Neuronal stem cell (in vitro differentiated cells): ENCODE data around the gene TRIAP1.

Experiments
- DNase-seq: peaks from one replicate; pipeline ENCODE4 v3.0.0-alpha.2; 2013; ENCODE audit warnings: low spot score
- H2AFZ ChIP-seq: one replicate; pipeline ENCODE4 v1.6.1; 2013; ENCODE audit warnings: mild to moderate bottlenecking, low read length, inconsistent platforms
- H2AK5ac ChIP-seq: 2 replicates; pipeline ENCODE4 v1.6.1; 2013; ENCODE audit warnings: low read depth, mild to moderate bottlenecking, inconsistent platforms, low read length, moderate library complexity, mixed read lengths
- H2BK120ac ChIP-seq: 2 replicates; pipeline ENCODE4 v1.6.1; 2013; ENCODE audit warnings: low read depth, mild to moderate bottlenecking, inconsistent platforms, low read length, moderate library complexity, mixed read lengths
- H2BK12ac ChIP-seq: one replicate; pipeline ENCODE4 v1.6.1; 2013; ENCODE audit warnings: low read length, inconsistent platforms
- H2BK15ac ChIP-seq: 2 replicates; pipeline ENCODE4 v1.6.1; 2013; ENCODE audit warnings: mild to moderate bottlenecking, low read length, inconsistent platforms, mixed read lengths
- H2BK5ac ChIP-seq: one replicate; pipeline ENCODE4 v1.6.1; 2013; ENCODE audit warnings: inconsistent platforms, mild to moderate bottlenecking, low read length, moderate library complexity
- H3K14ac ChIP-seq: one replicate; pipeline ENCODE4 v1.6.1; 2013; ENCODE audit warnings: low read length, inconsistent platforms
- H3K18ac ChIP-seq: 2 replicates; pipeline ENCODE4 v1.6.1; 2013; ENCODE audit warnings: low read length, inconsistent platforms
- H3K23ac ChIP-seq: 2 replicates; pipeline ENCODE4 v1.6.1; 2013; ENCODE audit warnings: low read depth, mild to moderate bottlenecking, mixed read lengths, low read length, inconsistent platforms; ENCODE audit not compliant: poor library complexity
- H3K27ac ChIP-seq: replicated peaks from 3 replicates; pipeline ENCODE4 v1.5.1; 2013; ENCODE audit warnings: low read length, inconsistent platforms
- H3K27me3 ChIP-seq, 3 experiments: 2 replicates each; pipeline ENCODE4 v1.6.1; 2013; ENCODE audit warnings: low read length in 3 of 3, mild to moderate bottlenecking in 2 of 3, inconsistent platforms in 1 of 3, low read depth in 1 of 3, mixed read lengths in 1 of 3, moderate library complexity in 1 of 3; ENCODE audit not compliant: control insufficient read depth in 3 of 3, insufficient read depth in 3 of 3
- H3K36me3 ChIP-seq, 2 donors: replicated peaks in 1 of 2; 2 replicates each; pipeline ENCODE4 v1.6.1; 2013; ENCODE audit warnings: low read length in 2 of 2; ENCODE audit not compliant: control insufficient read depth in 2 of 2, insufficient read depth in 2 of 2
- H3K4ac ChIP-seq: 2 replicates; pipeline ENCODE4 v1.6.1; 2013; ENCODE audit warnings: inconsistent platforms, mild to moderate bottlenecking, low read length, moderate library complexity
- H3K4me1 ChIP-seq, 2 donors: 1 replicate in 1 of 2; 2 replicates in 1 of 2; pipeline ENCODE4 v1.6.1; 2013; ENCODE audit warnings: low read length in 2 of 2, low read depth in 1 of 2; ENCODE audit not compliant: control insufficient read depth in 2 of 2, insufficient read depth in 1 of 2
- H3K4me2 ChIP-seq: one replicate; pipeline ENCODE4 v1.6.1; 2013; ENCODE audit warnings: mild to moderate bottlenecking, low read length, inconsistent platforms; ENCODE audit not compliant: insufficient read depth, poor library complexity, severe bottlenecking
- H3K4me3 ChIP-seq, 2 donors: 2 replicates each; pipeline ENCODE4 v1.5.1; 2013; ENCODE audit warnings: low read length in 2 of 2, mild to moderate bottlenecking in 2 of 2, inconsistent platforms in 1 of 2, moderate library complexity in 1 of 2
- H3K79me1 ChIP-seq: one replicate; pipeline ENCODE4 v1.6.1; 2013; ENCODE audit warnings: low read depth, mild to moderate bottlenecking, inconsistent platforms, low read length, moderate library complexity
- H3K9ac ChIP-seq: one replicate; pipeline ENCODE4 v1.6.1; 2013; ENCODE audit warnings: mild to moderate bottlenecking, low read depth, low read length, inconsistent platforms; ENCODE audit not compliant: poor library complexity
- H3K9me3 ChIP-seq, 2 donors: replicated peaks in 1 of 2; 2 replicates each; pipeline versions ENCODE3 to v1.6.1; 2013; ENCODE audit warnings: low read length in 2 of 2, mild to moderate bottlenecking in 2 of 2, inconsistent platforms in 1 of 2, low read depth in 1 of 2, mixed read lengths in 1 of 2, moderate library complexity in 1 of 2; ENCODE audit not compliant: control insufficient read depth in 2 of 2, insufficient read depth in 1 of 2
- H4K8ac ChIP-seq: one replicate; pipeline ENCODE4 v1.6.1; 2013; ENCODE audit warnings: low read depth, mild to moderate bottlenecking, inconsistent platforms, low read length, moderate library complexity
- H4K91ac ChIP-seq: one replicate; pipeline ENCODE4 v1.6.1; 2013; ENCODE audit warnings: low read length, low read depth, mild to moderate bottlenecking, inconsistent platforms; ENCODE audit not compliant: poor library complexity
- WGBS, 2 donors: extraction: QIAGEN DNeasy Blood & Tissue Kit; methylation state at CpG; one replicate each; pipeline ENCODE4 v1.1.7; 2013; ENCODE audit warnings: missing lambda C conversion rate in 2 of 2, mixed read lengths in 1 of 2; ENCODE audit not compliant: insufficient read length in 2 of 2, insufficient replicate concordance in 1 of 2; ENCODE audit errors: extremely low coverage in 2 of 2; 5-methylcytosine and 5-hydroxymethylcytosine counted together

Gene TRIAP1

GRCh38 chr12:120429368-120429767, 16.8 kb downstream of the TRIAP1 start:
- Histone ChIP-seq H3K27me3 (no peaks in the 10 kb centered on the region), H4K8ac (no peak overlapping the region), H3K79me1 (no peaks in the 10 kb centered on the region), H2BK15ac (no peak overlapping the region), H2BK120ac (no peak overlapping the region), H3K36me3 (no peaks in the 10 kb centered on the region), H3K9ac (no peak overlapping the region), H3K14ac (no peak overlapping the region), H4K91ac (no peak overlapping the region), H3K4me1 (peaks cover 0 to 3% of the 10 kb centered on the region in 2 donors), H3K27ac (no peak overlapping the region), H2AK5ac (no peak overlapping the region), H3K23ac (no peak overlapping the region), H3K18ac (no peak overlapping the region), H2BK12ac (no peak overlapping the region), H2AFZ (no peak overlapping the region), H3K4me3 (no peak overlapping the region), H3K4ac (no peak overlapping the region), H2BK5ac (no peak overlapping the region), H3K9me3 (no peaks in the 10 kb centered on the region), H3K4me2 (no peak overlapping the region)
- WGBS, 2 donors, result no CpG with 5 or more reads among the region's 7 CpGs
- no peak for DNase-seq

GRCh38 chr12:120428597-120429229, 17.5 kb downstream of the TRIAP1 start:
- WGBS, 2 donors, result no CpG with 5 or more reads among the region's 8 CpGs

GRCh38 chr12:120425797-120426196, 20.4 kb downstream of the TRIAP1 start:
- no peak overlapping the region for H2BK120ac ChIP-seq
- H2BK15ac ChIP-seq, result no peak overlapping the region
- H3K27me3 ChIP-seq, result no peaks in the 10 kb centered on the region
- no peaks in the 10 kb centered on the region for H3K79me1 ChIP-seq
- no peak overlapping the region for H2BK5ac ChIP-seq
- peak overlapping the region; percentile 75 for H2AFZ ChIP-seq
- no peak overlapping the region for H3K9ac ChIP-seq
- H4K91ac ChIP-seq, result no peak overlapping the region
- no peak overlapping the region for H3K14ac ChIP-seq
- no peak overlapping the region for H3K4me2 ChIP-seq
- H3K9me3 ChIP-seq, result no peaks in the 10 kb centered on the region
- H3K4me3 ChIP-seq, result no peak overlapping the region
- H3K4ac ChIP-seq, result no peak overlapping the region
- H3K27ac ChIP-seq, result no peak overlapping the region
- no peak overlapping the region for H4K8ac ChIP-seq
- WGBS, 2 donors, result no CpG with 5 or more reads among the region's 3 CpGs
- no peak for DNase-seq
- H3K18ac ChIP-seq, result no peak overlapping the region
- H2BK12ac ChIP-seq, result no peak overlapping the region
- H2AK5ac ChIP-seq, result no peak overlapping the region
- no peak overlapping the region for H3K23ac ChIP-seq
- H3K4me1 ChIP-seq, result peaks cover 2 to 3% of the 10 kb centered on the region in 2 donors
- H3K36me3 ChIP-seq, result no peaks in the 10 kb centered on the region

More at GRCh38 chr12:120428597-120429229, 17.5 kb downstream of the TRIAP1 start:
- no peak overlapping the region for H2BK120ac ChIP-seq
- DNase-seq, result no peak
- H3K36me3 ChIP-seq, result no peaks in the 10 kb centered on the region
- H2AFZ ChIP-seq, result no peak overlapping the region
- H3K4ac ChIP-seq, result no peak overlapping the region
- no peak overlapping the region for H3K14ac ChIP-seq
- no peak overlapping the region for H4K91ac ChIP-seq
- H3K4me3 ChIP-seq, result no peak overlapping the region
- no peak overlapping the region for H3K27ac ChIP-seq
- H3K9me3 ChIP-seq, result no peaks in the 10 kb centered on the region
- H3K18ac ChIP-seq, result no peak overlapping the region
- H2BK15ac ChIP-seq, result no peak overlapping the region
- H2AK5ac ChIP-seq, result no peak overlapping the region
- no peaks in the 10 kb centered on the region for H3K79me1 ChIP-seq
- no peak overlapping the region for H3K4me2 ChIP-seq
- H4K8ac ChIP-seq, result no peak overlapping the region
- H3K27me3 ChIP-seq, result no peaks in the 10 kb centered on the region
- no peak overlapping the region for H2BK12ac ChIP-seq
- no peak overlapping the region for H2BK5ac ChIP-seq
- peaks cover 0 to 3% of the 10 kb centered on the region in 2 donors for H3K4me1 ChIP-seq
- no peak overlapping the region for H3K9ac ChIP-seq
- no peak overlapping the region for H3K23ac ChIP-seq

GRCh38 chr12:120422892-120423456, 23.2 kb downstream of the TRIAP1 start:
- H4K8ac ChIP-seq, result no peak overlapping the region
- no CpG with 5 or more reads among the region's 7 CpGs for WGBS, 2 donors
- H3K4me3 ChIP-seq, result no peak overlapping the region

More at GRCh38 chr12:120422892-120423456, 23.2 kb downstream of the TRIAP1 start:
- Histone ChIP-seq H3K18ac (no peak overlapping the region), H3K14ac (no peak overlapping the region), H4K91ac (no peak overlapping the region), H3K79me1 (no peaks in the 10 kb centered on the region), H2BK15ac (no peak overlapping the region), H3K4me1 (peaks cover 2 to 3% of the 10 kb centered on the region in 2 donors), H3K4ac (no peak overlapping the region), H3K27me3 (no peaks in the 10 kb centered on the region), H2BK5ac (no peak overlapping the region), H3K4me2 (no peak overlapping the region), H2AFZ (no peak overlapping the region), H2AK5ac (no peak overlapping the region), H3K36me3 (no peaks in the 10 kb centered on the region), H2BK120ac (no peak overlapping the region), H3K23ac (no peak overlapping the region), H2BK12ac (no peak overlapping the region), H3K9me3 (no peaks in the 10 kb centered on the region), H3K9ac (no peak overlapping the region), H3K27ac (no peak overlapping the region)
- no peak for DNase-seq
